ENCODE data around the gene NOXA1. TPM values are rescaled to one million over a fixed set of nuclear protein-coding genes. Genes with fewer than 3 reads are reported as not detected.

NOXA1 gene
- polyA plus RNA-seq, 3 donors: 1.3 to 9.4 (median 1.6) TPM

GRCh38 chr9:137455359-137455991, 32.3 kb downstream of the NOXA1 start:
- no peaks in the 10 kb centered on the region for H3K79me2 ChIP-seq (ENCODE audit: insufficient read depth, low read length)
- TF ChIP-seq, protein P1, sequence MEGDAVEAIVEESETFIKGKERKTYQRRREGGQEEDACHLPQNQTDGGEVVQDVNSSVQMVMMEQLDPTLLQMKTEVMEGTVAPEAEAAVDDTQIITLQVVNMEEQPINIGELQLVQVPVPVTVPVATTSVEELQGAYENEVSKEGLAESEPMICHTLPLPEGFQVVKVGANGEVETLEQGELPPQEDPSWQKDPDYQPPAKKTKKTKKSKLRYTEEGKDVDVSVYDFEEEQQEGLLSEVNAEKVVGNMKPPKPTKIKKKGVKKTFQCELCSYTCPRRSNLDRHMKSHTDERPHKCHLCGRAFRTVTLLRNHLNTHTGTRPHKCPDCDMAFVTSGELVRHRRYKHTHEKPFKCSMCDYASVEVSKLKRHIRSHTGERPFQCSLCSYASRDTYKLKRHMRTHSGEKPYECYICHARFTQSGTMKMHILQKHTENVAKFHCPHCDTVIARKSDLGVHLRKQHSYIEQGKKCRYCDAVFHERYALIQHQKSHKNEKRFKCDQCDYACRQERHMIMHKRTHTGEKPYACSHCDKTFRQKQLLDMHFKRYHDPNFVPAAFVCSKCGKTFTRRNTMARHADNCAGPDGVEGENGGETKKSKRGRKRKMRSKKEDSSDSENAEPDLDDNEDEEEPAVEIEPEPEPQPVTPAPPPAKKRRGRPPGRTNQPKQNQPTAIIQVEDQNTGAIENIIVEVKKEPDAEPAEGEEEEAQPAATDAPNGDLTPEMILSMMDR (IDR thresholded peaks at IDR 0.05): no peak
- H2AFZ ChIP-seq (ENCODE audit: insufficient read depth, low read depth, low read length, poor library complexity, severe bottlenecking): no peak overlapping the region
- no peak overlapping the region for H3K27ac ChIP-seq (ENCODE audit: low read depth in 1 of 2, low read length in 2 of 2)
- peaks cover 6 to 7% of the 10 kb centered on the region in 2 donors for H3K36me3 ChIP-seq (replicated peaks in 1 of 2; ENCODE audit: control insufficient read depth in 1 of 2, insufficient read depth in 2 of 2, low read length in 2 of 2)
- H3K4me2 ChIP-seq (replicated peaks; ENCODE audit: extremely low read depth, low read length, poor library complexity, severe bottlenecking): no peak overlapping the region
- no peaks in the 10 kb centered on the region for H3K27me3 Mint-ChIP-seq (ENCODE audit: low read depth in 3 of 3)
- no peak for DNase-seq
- no peaks in the 10 kb centered on the region for H4K20me1 ChIP-seq (ENCODE audit: insufficient read depth, low read length)
- H3K9me3 Mint-ChIP-seq: peaks cover 0 to 6% (median 0%) of the 10 kb centered on the region in 7 donors
- no peak overlapping the region for H3K9ac ChIP-seq (ENCODE audit: insufficient read depth, low read length, poor library complexity, severe bottlenecking)
- 95% methylated on average over 18 of the region's 18 CpGs for WGBS (ENCODE audit: insufficient coverage)
- no peak overlapping the region for H3K4me3 ChIP-seq (replicated peaks in 1 of 3; ENCODE audit: low read depth in 2 of 3, low read length in 3 of 3)
- H3K27ac Mint-ChIP-seq: peak overlapping the region in 2 of 7 donors; percentile 4 to 13
- H3K4me3 Mint-ChIP-seq: no peak overlapping the region
- peaks cover 24% of the 10 kb centered on the region for H3K4me1 Mint-ChIP-seq
- H3K27me3 ChIP-seq (ENCODE audit: control insufficient read depth in 2 of 2, insufficient read depth in 2 of 2, low read length in 2 of 2): no peaks in the 10 kb centered on the region
- intact Hi-C loops (cut with micrococcal nuclease): loop anchor here in 1 of 2 donors (5.0 kb wide), 1 partner anchor 33 kb away; the partner anchor contains the start of genes EXD3 and NOXA1
- H3K4me1 ChIP-seq (ENCODE audit: control insufficient read depth in 1 of 2, insufficient read depth in 2 of 2, low read length in 2 of 2): peaks cover 49 to 65% of the 10 kb centered on the region in 2 donors
- peaks cover 11 to 16% of the 10 kb centered on the region in 2 donors for H3K36me3 Mint-ChIP-seq
- no peaks in the 10 kb centered on the region for H3K9me3 ChIP-seq (replicated peaks in 1 of 2; ENCODE audit: control insufficient read depth in 1 of 2, insufficient read depth in 1 of 2, low read length in 2 of 2)

- no peak overlapping the region for H2AFZ ChIP-seq (ENCODE audit: insufficient read depth, low read depth, low read length, poor library complexity, severe bottlenecking)
- H3K9ac ChIP-seq (ENCODE audit: insufficient read depth, low read length, poor library complexity, severe bottlenecking): no peak overlapping the region
- peak overlapping the region in 4 of 7 donors; percentile 4 to 75 (median 38) for H3K27ac Mint-ChIP-seq
- no peaks in the 10 kb centered on the region for H3K27me3 ChIP-seq (ENCODE audit: control insufficient read depth in 2 of 2, insufficient read depth in 2 of 2, low read length in 2 of 2)
- H3K4me2 ChIP-seq (replicated peaks; ENCODE audit: extremely low read depth, low read length, poor library complexity, severe bottlenecking): no peak overlapping the region
- peaks cover 6 to 7% of the 10 kb centered on the region in 2 donors for H3K36me3 ChIP-seq (replicated peaks in 1 of 2; ENCODE audit: control insufficient read depth in 1 of 2, insufficient read depth in 2 of 2, low read length in 2 of 2)
- no peak for DNase-seq
- no peak overlapping the region for H3K4me3 Mint-ChIP-seq
- 97% methylated on average over 11 of the region's 12 CpGs for WGBS (ENCODE audit: insufficient coverage)
- H3K27ac ChIP-seq (ENCODE audit: low read depth in 1 of 2, low read length in 2 of 2): no peak overlapping the region
- no peaks in the 10 kb centered on the region for H3K79me2 ChIP-seq (ENCODE audit: insufficient read depth, low read length)
- no peaks in the 10 kb centered on the region for H3K9me3 ChIP-seq (replicated peaks in 1 of 2; ENCODE audit: control insufficient read depth in 1 of 2, insufficient read depth in 1 of 2, low read length in 2 of 2)
- H3K36me3 Mint-ChIP-seq: peaks cover 11 to 16% of the 10 kb centered on the region in 2 donors
- H3K4me1 Mint-ChIP-seq: peaks cover 24% of the 10 kb centered on the region
- TF ChIP-seq, protein P1 (IDR thresholded peaks at IDR 0.05): no peak
- peaks cover 45 to 59% of the 10 kb centered on the region in 2 donors for H3K4me1 ChIP-seq (ENCODE audit: control insufficient read depth in 1 of 2, insufficient read depth in 2 of 2, low read length in 2 of 2)
- H3K4me3 ChIP-seq (replicated peaks in 1 of 3; ENCODE audit: low read depth in 2 of 3, low read length in 3 of 3): no peak overlapping the region
- H3K9me3 Mint-ChIP-seq: peaks cover 0 to 3% (median 0%) of the 10 kb centered on the region in 7 donors
- peaks cover 0 to 3% (median 0%) of the 10 kb centered on the region in 3 donors for H3K27me3 Mint-ChIP-seq (ENCODE audit: low read depth in 3 of 3)
- intact Hi-C loops (cut with micrococcal nuclease): loop anchor here in 1 of 2 donors (5.0 kb wide), 1 partner anchor 34 kb away; the partner anchor contains the start of genes EXD3 and NOXA1
- H4K20me1 ChIP-seq (ENCODE audit: insufficient read depth, low read length): no peaks in the 10 kb centered on the region
These were observed 33.1 kb downstream of the NOXA1 start for GRCh38 chr9:137456061-137456863.
